ENCODE measurements around the gene TSR3.

The TSR3 gene

DNA sequence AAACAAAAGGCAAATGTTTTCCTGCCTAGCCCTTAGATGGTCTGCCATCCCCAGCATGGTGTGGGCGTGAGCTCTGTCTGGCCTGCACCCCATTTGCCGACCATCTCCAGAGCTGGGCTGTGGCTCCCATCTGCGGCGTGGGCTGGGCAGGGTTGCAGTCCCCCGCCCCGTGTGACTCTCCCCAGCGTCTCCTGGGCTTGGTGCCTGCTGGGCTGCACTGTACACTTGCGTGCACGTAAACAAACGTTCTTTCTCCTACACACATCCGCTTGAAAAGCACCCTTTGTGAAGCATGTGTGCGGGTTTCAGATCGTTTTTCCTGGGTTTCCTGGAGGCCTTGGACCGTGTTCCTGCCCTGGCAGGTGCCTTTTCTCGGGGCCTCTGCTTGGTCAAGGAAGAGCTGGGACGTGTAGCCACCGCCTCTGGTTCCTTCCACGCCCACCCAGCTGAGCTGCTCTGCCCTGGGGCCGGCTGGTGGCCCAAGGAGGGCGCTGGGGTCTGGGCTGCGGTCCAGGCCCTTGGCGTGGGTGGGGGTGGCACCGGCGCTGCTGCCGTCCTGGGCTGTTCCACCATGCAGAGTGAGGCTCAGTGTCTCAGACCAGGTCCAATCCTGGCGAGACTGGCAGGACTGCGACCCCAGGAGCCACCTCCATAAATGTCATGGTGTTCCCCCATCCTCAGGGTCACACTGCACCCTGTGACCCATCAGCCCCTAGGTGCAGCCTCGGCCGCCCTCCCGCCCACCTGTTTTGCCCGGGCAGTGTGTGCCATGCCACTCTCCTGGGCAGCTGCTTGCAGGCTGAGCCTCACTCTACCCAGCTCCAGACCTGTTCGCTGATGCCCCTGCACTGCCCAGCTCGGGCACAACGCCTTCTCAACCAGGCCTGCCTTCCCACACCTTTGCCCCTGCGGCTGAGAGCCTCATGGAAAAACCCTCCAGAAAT, 28.1 kb downstream of the TSR3 start:
- DNase-seq (ENCODE audit: low read depth) = no peak

GRCh38 chr16:1322407-1322806, 29.3 kb downstream of the TSR3 start:
- no peak for DNase-seq (ENCODE audit: low read depth)

DNA sequence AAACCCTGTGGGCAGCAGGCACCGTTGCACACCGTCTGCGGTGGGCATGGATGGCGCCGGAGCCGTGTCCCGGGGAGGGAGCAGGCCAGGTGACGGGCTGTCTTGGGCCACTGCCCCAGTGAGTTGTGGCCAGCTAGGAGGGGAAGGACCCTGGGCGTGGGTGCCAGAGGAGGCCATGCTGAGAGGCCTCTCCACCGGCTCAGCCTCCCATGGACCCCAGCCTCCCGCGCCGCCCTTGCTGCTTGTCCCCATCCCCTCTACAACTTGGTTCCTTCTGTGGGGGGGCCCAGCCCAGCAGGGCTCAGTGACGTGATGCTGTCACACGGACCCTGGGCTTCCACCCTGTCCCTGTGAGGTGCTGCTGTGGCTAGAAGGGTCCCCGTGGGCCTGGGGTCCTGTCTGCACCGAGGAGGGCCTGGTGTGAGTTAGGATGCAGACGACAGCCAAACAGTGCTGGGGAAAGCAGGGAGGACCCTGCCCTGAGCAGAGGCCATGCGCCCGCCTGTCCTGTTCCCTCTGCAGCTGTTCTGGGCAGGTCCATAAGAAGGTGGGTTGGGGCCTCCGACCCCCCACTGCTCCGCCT, 30.9 kb downstream of the TSR3 start:
- DNase-seq (ENCODE audit: low read depth) = no peak

GRCh38 chr16:1320097-1320496, 31.6 kb downstream of the TSR3 start:
- DNase-seq (ENCODE audit: low read depth) = no peak

DNA sequence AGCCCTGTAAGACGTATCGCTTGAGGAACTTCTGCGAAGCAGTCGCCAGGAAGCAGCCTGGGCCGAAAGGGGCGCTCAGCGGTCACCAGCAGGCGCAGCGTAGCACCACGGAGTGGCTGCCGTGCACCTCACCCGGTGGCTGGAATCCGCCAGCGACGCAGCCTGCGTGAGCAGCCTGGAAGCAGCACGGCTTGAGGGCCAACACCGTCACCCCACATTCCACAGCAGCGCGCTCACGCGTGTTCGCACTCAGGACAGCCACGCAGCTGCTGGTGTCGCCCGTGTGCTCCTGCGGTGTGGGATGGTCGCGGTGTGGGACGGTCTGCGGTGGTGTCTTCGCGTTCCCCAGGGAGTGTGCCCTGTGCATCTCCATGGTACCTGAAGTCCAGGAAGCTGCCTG, 32.6 kb downstream of the TSR3 start:
- DNase-seq (ENCODE audit: low read depth) = no peak

GRCh38 chr16:1318268-1318545, 33.5 kb downstream of the TSR3 start:
- no peak for DNase-seq (ENCODE audit: low read depth)

DNA sequence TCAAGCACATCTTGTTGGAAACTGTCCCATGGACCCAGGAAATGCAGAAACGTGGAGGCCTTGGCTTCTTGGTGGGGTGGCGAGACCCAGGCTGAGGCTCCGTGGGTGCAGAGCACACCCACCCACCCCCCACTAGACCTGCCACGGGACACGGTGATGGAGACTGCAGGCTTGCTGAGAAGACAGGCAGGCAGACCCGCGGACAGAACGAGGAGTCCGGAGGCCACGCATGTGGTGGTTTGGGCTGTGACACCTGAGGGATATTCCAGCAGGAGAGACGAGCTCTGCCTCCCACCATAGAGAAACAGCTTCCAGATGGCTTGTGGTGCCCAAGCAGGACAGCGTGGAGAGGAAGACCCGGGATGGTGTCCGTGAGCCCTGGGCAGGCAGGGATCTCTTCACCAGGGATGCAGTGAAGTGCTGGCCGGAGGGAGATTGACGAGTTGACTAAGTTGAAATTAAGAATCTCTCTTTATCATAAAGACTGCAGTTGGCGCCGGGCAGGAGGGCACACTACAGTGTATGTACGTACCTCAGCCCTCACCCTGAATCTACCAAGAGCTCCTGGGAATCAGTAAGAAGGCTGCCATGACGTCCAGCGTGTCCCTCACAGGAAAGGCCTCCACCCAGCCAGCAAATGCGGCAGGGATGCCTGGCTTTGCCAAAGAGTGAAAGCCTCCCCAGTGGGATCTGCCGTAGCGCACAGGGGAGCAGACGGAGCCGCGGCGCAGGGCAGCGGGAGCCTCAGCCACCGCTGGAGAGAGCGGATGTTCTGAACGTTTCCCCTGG, 34.0 kb downstream of the TSR3 start:
- no peak for DNase-seq (ENCODE audit: low read depth)

GRCh38 chr16:1316033-1316405, 35.7 kb downstream of the TSR3 start:
- DNase-seq (ENCODE audit: low read depth) = no peak

GRCh38 chr16:1315081-1316032, 36.3 kb downstream of the TSR3 start:
- DNase-seq (ENCODE audit: low read depth) = no peak

DNA sequence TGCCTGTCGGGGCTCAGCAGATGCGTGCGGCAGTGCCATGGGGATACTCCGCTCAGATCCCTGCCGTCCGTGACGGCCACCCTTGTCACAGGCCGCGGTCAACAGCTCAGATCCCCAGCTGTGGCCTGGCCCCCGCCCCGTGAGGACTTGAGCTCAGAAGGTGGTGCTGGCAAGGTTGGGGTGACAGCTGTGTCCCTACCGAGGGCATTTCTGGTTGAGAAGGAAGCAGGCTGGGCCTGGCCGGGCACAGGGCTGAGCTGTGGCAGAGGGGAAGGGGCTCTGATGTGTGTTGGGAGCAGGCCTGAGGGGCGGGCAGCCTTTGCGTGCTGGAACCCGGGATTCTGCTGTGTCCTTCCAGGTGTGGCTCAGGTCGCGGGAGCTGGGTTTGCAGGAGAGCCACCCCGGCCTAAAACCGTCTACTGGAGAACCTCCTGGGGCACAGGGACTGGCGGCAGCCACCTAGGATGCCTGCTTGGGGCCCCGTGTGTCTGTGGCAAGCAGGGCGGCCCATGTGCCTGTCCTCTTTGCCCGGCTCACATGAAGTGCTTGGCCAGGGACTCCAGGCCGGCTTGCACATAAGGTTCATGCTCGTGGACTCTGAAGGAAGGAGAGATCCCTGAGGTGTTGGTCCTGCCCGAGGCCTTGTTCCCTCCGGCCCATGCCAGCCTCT, 37.1 kb downstream of the TSR3 start:
- no peak for DNase-seq (ENCODE audit: low read depth)

DNA sequence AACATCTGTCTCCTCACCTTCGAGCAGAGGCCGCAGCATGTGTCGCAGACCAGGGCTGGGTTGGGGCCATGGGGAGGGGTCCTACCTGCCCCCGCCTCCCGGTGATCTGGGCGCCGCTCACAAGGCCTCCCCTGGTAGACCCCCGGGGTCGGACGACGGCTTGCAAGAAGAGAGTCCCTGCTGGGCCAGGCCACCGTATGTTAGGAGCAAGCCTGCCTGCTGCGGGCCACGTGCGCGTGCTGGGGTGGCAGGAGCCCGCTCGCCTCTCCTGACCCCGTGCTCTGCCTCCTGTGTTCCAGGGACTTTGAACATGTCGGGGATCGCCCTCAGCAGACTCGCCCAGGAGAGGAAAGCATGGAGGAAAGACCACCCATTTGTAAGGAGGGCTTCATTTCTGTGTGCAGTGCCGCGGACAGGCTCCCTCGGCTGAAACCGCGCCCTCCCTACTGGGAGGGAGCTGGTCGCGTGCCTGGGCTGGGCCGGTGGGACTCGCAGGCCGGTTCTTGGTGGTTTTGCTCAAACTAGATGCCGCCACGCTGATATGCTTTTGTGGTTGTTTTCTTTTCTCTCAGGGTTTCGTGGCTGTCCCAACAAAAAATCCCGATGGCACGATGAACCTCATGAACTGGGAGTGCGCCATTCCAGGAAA, 37.8 kb downstream of the TSR3 start:
- DNase-seq (ENCODE audit: low read depth) = no peak

- no peak for DNase-seq (ENCODE audit: low read depth)
These were observed 38.8 kb downstream of the TSR3 start for GRCh38 chr16:1312903-1313302.

DNA sequence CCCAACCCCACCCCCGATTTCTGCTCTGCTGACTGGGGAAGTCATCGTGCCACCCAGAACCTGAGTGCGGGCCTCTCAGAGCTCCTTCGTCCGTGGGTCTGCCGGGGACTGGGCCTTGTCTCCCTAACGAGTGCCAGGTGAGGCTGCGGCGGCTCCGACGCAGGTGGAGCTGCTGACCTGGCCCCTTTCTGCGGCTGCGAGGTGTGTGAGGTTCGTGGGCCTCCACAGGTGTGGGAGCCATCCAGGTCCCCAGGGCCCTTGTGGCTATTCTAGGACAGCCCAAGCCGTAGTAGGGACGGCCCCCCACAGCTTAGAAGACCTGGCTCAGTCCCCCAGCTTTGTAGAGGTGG, 39.2 kb downstream of the TSR3 start:
- no peak for DNase-seq (ENCODE audit: low read depth)

DNA sequence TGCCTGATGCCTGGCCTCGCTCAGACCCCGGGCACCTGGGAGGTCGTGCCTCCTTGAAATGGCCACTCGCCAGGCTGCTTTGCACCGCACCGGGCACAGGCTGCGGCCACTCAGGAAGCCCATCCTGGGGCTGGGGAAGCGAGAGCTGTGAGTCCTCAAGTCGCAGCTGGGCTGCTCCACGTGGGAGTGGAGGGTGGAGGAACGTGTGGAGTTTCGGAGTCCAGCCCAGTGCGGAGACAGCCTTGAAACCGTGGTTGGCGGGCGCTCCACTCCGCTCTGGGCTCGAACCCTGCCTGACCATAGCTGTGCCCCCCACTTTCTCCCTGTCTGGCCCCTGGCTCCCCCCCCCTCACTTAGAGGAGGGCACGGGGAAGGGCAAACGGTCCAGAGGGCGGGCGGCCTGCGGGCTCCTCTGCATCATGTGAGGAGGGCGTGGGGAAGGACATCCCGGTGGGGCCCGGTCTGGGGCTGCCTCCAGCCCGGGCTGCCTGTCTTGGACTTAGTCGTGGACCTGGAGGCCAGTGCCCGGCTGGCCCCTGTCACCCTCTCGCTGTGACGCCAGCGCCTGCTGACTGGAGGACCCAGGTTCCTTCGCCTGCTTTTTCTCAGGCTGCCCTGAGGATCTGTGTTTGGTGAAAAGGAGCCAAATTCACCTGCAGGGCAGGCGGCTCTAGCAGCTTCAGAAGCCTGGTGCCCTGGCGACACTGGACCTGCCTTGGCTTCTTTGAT, 39.8 kb downstream of the TSR3 start:
- no peak for DNase-seq (ENCODE audit: low read depth)

DNA sequence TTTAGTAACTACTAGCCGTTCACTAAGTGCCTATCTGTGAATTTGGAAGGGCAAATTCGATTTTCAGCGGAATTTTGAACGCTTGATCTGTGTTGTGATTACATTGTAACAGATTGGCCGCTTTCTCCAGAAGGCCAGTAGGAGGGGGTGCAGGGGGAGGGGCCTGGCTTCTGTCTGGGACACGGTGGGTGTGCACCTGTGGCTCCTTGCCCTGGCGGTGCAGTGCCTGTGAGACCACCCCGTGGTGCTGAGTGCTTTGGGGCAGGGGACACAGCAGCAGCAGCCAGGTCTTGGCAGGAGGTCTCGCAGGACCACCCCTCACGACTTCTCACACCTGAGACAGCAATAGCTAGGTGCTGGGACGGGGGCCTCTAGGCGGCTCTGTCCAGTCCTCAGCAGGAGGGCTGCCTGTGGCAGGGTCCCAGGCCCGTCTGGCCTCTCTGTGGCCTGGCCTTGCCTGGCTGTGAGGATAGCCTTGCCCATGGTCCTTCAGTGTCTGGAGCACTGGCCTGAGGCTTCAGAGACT, 40.4 kb downstream of the TSR3 start:
- no peak for DNase-seq (ENCODE audit: low read depth)

DNA sequence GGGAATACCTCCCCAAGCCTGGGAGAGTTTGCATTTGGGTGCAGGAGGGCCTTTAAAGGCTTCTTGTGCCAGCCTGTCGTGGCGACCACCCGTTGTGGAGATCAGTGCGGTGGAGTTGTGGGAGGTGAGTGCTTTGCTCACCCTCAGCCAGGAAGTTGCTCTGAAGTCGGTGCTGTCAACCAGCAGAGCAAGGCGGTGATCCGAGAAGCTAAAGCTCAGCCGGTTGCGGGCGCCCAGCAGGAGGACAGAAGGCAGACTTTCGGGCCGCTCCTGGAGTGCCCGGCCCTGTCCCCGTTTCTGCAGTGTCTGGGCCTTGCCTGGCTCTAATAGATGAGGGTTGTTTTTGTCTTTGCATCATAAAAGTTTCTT, 40.9 kb downstream of the TSR3 start:
- DNase-seq (ENCODE audit: low read depth) = peak; percentile 40

DNA sequence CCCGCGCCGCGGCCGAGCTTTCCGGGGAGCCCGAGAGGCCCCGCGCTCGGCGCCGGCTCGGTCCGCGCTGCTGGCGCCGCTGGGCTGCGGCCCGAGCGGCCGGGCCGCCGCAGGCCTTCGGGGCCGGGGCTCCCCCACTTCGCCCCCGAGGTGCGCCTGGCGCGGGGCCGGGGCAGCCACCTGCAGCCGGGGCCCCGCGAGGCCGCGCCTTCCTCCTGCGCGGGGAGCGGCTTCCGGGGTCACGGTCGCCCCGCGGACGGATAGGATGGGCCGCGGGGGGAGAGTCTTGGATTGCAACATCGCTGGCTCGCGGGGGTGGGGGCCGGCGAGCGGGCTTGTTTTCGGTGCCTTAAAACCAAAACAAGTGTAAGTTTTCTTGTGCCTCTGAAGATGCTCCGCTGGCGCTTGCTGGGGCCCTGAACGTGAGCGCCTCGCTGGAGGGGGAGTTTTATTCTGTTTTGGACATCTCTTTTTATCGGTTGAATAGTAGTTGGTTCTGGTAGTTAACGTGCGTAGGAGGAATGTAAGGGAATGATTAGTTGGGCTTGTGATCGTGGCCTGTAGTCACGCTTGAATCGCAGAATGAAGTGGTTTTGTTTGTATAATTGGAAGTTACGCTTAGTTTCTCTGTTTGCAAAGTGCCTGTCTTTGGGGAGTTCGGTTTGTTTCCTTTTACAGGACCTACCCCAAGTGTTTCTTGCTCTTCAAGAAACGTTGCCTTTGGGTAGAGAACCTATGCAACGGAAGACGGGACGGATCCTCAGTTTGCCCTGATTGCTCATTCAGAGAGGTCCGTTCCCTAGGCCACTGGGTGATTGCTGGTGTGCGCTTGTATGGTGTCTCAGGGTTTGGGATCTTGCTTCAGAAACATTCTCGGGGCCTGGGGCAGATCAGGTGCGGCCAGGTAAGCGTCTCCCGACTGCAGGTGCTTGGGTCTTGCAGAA, 41.5 kb downstream of the TSR3 start:
- peak; percentile 58 for DNase-seq (ENCODE audit: low read depth)

DNA sequence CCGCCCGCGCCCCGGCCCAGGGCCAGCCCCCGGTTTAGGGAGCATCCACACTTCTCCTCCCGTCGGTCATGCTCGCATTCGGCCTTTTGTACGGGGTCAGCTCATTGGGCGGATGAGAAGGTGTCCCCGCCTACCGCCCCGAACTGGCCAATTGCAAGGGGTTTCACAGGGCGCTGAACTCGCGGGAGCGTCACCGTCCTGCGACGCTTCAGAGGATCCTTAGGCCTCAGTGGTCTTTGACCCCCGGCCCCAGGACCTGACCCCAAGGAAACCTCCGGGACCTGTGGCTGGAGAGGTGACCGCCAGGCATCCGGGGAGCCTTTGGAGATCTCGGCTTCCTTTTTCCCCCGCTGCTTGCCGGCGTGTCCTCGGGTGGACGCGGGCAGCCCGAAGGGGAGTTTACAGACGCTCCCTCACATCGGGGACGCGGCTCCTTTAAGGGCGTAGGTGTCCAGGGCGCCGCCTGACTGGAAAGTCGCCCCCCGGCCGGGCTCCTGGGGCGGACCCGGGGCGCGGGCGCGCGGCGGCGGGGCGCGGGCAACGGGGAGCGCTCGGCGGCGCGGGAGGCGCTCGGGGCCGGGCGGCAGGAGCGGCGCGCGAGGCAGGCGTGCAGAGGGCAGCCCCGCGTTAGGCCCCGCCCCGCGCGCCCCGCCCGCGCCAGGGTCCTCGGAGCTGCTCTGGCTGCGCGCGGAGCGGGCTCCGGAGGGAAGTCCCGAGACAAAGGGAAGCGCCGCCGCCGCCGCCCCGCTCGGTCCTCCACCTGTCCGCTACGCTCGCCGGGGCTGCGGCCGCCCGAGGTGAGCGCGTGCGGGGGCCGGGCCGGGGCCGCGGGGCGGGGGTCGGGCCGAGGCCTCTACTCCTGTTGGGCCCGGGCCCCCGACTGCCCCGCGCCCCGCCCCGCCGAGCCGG, 42.4 kb downstream of the TSR3 start, which contains the start of gene UBE2I:
Gene UBE2I, plus strand, starts transcription at position 660 of the 909 bp plus-strand sequence. CDS start 4,395 bp downstream, outside the sequence.
- DNase-seq (ENCODE audit: low read depth) = peak; percentile 96
